Hematopoietic multipotent progenitor cell treated with erythropoietin and hydrocortisone succinate and interleukin-3 and kit ligand, for 8 days (in vitro differentiated cells): Measurements from ENCODE around the gene PIM2.

Experiments used
- DNase-seq: peaks from one replicate; pipeline ENCODE4 v3.0.0-alpha.2; 2015

Gene PIM2

GRCh38 chrX:48918643-48919340, at the start of gene PIM2:
PIM2 (minus strand) TSS chrX:48919024; CDS start chrX:48918834, 190 bp downstream.
- DNase-seq, result peak; percentile 96

GRCh38 chrX:48968377-48968776, 49.6 kb upstream of the PIM2 start:
- no peak for DNase-seq

- DNase-seq, result no peak
Observed at GRCh38 chrX:48966796-48967579, 48.2 kb upstream of the PIM2 start.

GRCh38 chrX:48965959-48966358, 47.1 kb upstream of the PIM2 start:
- DNase-seq, result no peak

- peak; percentile 95 for DNase-seq
Observed at GRCh38 chrX:48961585-48962091, 42.8 kb upstream of the PIM2 start.

- no peak for DNase-seq
Observed at GRCh38 chrX:48960291-48960690, 41.5 kb upstream of the PIM2 start.

GRCh38 chrX:48958635-48959094, 39.8 kb upstream of the PIM2 start:
- peak; percentile 41 for DNase-seq

GRCh38 chrX:48957827-48958634, 39.2 kb upstream of the PIM2 start:
- DNase-seq, result peak; percentile 96

GRCh38 chrX:48957477-48957826, 38.6 kb upstream of the PIM2 start, which contains the start of gene OTUD5:
OTUD5 (minus strand) TSS chrX:48957607; CDS start chrX:48957570, 37 bp downstream.
- DNase-seq, result peak; percentile 70

- DNase-seq, result peak; percentile 42
Observed at GRCh38 chrX:48956728-48957414, 38.0 kb upstream of the PIM2 start.

- DNase-seq, result no peak
Observed at GRCh38 chrX:48948589-48948988, 29.8 kb upstream of the PIM2 start.

GRCh38 chrX:48945517-48946348, 26.9 kb upstream of the PIM2 start:
- peak; percentile 59 for DNase-seq

GRCh38 chrX:48942895-48943294, 24.1 kb upstream of the PIM2 start:
- peak; percentile 18 for DNase-seq

- peak; percentile 91 for DNase-seq
Observed at GRCh38 chrX:48940404-48940955, 21.7 kb upstream of the PIM2 start.

- no peak for DNase-seq
Observed at GRCh38 chrX:48939524-48940228, 20.9 kb upstream of the PIM2 start.

GRCh38 chrX:48938721-48939425, 20.0 kb upstream of the PIM2 start:
- no peak for DNase-seq

GRCh38 chrX:48937054-48937907, 18.5 kb upstream of the PIM2 start:
- peak; percentile 86 for DNase-seq

- no peak for DNase-seq
Observed at GRCh38 chrX:48936429-48937053, 17.7 kb upstream of the PIM2 start.
